Measurements from ENCODE around the gene DUSP10. TPM values are rescaled to one million over a fixed set of nuclear protein-coding genes. Genes with fewer than 3 reads are reported as not detected.

Gene DUSP10
- total RNA-seq, 1 experiment from 2014 or later = 1.7 TPM

DNA sequence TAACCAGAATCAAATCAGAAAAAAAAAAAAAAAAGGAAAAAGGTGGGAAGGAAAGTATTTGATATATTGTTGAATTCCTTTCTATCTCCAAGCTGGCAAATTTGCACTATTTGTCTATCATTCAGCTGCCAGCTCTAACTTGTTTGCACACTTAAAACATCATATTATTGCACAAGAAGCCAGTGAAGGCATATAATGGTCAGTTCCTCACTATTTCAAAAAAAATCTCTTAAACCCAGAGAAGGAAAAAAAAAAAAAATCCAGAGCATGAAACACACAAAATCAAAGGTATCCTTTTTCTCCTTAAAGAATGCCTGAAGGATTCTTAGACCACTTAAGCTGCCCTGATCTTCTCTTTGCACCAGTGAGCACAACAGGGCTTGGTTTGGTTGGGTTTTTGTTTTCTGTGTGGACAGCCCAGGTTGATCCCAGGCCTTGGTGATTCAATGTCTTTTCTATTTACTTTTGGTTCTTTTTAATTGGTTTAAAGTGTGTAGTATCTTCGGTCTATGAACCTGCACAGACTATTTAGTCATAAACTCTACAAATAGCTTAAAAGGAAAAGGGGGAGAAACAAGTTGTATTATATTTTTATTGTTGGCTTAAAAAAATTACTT lies 40.2 kb downstream of the DUSP10 start:
- Histone ChIP-seq H3K36me3 (ENCODE audit: control insufficient read depth in 1 of 2, insufficient read depth in 2 of 2, low read length in 2 of 2) (no peaks in the 10 kb centered on the region), H3K9me2 (ENCODE audit: insufficient read depth) (no peaks in the 10 kb centered on the region), H3K27me3 (ENCODE audit: insufficient read depth, low read length) (no peaks in the 10 kb centered on the region), H3K27ac (ENCODE audit: low read depth, low read length) (no peak overlapping the region), H3K4me2 (ENCODE audit: low read length) (no peak overlapping the region), H2AFZ (ENCODE audit: low read depth, low read length, poor library complexity, severe bottlenecking) (no peak overlapping the region), H3K79me2 (ENCODE audit: insufficient read depth, low read length) (no peaks in the 10 kb centered on the region), H4K20me1 (ENCODE audit: insufficient read depth) (no peaks in the 10 kb centered on the region), H3K4me3 (replicated peaks in 1 of 2; ENCODE audit: low read depth in 1 of 2, low read length in 2 of 2) (no peak overlapping the region), H3K9me3 (ENCODE audit: control insufficient read depth in 1 of 2, insufficient read depth in 1 of 2, low read depth in 1 of 2, low read length in 2 of 2) (no peaks in the 10 kb centered on the region), H3K9ac (ENCODE audit: low read length) (no peak overlapping the region), H3K4me1 (ENCODE audit: control insufficient read depth in 1 of 2, insufficient read depth in 2 of 2, low read length in 2 of 2) (no peaks in the 10 kb centered on the region)
- BruUV-seq (replicated peaks) = no TSS peak
- DNase-seq (ENCODE audit: low read depth, low spot score) (no peak), ATAC-seq (no peak)
- ChIA-PET CTCF (no interaction called here), POLR2A (no interaction called here), RAD21 (ENCODE audit: low non-redundant PET in 1 of 2, low total read pairs in 2 of 2, uncharacterized antibody in 2 of 2, unreplicated experiment in 2 of 2) (no interaction called here)
- TF ChIP-seq, protein P1, sequence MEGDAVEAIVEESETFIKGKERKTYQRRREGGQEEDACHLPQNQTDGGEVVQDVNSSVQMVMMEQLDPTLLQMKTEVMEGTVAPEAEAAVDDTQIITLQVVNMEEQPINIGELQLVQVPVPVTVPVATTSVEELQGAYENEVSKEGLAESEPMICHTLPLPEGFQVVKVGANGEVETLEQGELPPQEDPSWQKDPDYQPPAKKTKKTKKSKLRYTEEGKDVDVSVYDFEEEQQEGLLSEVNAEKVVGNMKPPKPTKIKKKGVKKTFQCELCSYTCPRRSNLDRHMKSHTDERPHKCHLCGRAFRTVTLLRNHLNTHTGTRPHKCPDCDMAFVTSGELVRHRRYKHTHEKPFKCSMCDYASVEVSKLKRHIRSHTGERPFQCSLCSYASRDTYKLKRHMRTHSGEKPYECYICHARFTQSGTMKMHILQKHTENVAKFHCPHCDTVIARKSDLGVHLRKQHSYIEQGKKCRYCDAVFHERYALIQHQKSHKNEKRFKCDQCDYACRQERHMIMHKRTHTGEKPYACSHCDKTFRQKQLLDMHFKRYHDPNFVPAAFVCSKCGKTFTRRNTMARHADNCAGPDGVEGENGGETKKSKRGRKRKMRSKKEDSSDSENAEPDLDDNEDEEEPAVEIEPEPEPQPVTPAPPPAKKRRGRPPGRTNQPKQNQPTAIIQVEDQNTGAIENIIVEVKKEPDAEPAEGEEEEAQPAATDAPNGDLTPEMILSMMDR (IDR thresholded peaks at IDR 0.05 in 2 of 3, conservative IDR thresholded peaks at IDR 0.05 in 1 of 3; ENCODE audit: borderline replicate concordance in 1 of 3, insufficient read depth in 1 of 3, low read depth in 2 of 3, low read length in 2 of 3) = no peak
- TF ChIP-seq FOSL1 (IDR thresholded peaks at IDR 0.05; ENCODE audit: low read depth) (no peak), SP1 (IDR thresholded peaks at IDR 0.05; ENCODE audit: low read depth) (no peak), ZFX (IDR thresholded peaks at IDR 0.05) (no peak), POLR2A (IDR thresholded peaks at IDR 0.05; ENCODE audit: borderline replicate concordance, extremely low read depth, insufficient read depth, insufficient read length) (no peak), POLR2AphosphoS5 (IDR thresholded peaks at IDR 0.05; ENCODE audit: low read depth, low read length) (no peak), EZH2phosphoT487 (IDR thresholded peaks at IDR 0.05; ENCODE audit: borderline replicate concordance) (no peak), EGR1 (IDR thresholded peaks at IDR 0.05; ENCODE audit: low read depth) (no peak)
- TF ChIP-seq, protein P2, sequence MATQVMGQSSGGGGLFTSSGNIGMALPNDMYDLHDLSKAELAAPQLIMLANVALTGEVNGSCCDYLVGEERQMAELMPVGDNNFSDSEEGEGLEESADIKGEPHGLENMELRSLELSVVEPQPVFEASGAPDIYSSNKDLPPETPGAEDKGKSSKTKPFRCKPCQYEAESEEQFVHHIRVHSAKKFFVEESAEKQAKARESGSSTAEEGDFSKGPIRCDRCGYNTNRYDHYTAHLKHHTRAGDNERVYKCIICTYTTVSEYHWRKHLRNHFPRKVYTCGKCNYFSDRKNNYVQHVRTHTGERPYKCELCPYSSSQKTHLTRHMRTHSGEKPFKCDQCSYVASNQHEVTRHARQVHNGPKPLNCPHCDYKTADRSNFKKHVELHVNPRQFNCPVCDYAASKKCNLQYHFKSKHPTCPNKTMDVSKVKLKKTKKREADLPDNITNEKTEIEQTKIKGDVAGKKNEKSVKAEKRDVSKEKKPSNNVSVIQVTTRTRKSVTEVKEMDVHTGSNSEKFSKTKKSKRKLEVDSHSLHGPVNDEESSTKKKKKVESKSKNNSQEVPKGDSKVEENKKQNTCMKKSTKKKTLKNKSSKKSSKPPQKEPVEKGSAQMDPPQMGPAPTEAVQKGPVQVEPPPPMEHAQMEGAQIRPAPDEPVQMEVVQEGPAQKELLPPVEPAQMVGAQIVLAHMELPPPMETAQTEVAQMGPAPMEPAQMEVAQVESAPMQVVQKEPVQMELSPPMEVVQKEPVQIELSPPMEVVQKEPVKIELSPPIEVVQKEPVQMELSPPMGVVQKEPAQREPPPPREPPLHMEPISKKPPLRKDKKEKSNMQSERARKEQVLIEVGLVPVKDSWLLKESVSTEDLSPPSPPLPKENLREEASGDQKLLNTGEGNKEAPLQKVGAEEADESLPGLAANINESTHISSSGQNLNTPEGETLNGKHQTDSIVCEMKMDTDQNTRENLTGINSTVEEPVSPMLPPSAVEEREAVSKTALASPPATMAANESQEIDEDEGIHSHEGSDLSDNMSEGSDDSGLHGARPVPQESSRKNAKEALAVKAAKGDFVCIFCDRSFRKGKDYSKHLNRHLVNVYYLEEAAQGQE (IDR thresholded peaks at IDR 0.05; ENCODE audit: low read depth) = no peak
- TF ChIP-seq, protein P3, sequence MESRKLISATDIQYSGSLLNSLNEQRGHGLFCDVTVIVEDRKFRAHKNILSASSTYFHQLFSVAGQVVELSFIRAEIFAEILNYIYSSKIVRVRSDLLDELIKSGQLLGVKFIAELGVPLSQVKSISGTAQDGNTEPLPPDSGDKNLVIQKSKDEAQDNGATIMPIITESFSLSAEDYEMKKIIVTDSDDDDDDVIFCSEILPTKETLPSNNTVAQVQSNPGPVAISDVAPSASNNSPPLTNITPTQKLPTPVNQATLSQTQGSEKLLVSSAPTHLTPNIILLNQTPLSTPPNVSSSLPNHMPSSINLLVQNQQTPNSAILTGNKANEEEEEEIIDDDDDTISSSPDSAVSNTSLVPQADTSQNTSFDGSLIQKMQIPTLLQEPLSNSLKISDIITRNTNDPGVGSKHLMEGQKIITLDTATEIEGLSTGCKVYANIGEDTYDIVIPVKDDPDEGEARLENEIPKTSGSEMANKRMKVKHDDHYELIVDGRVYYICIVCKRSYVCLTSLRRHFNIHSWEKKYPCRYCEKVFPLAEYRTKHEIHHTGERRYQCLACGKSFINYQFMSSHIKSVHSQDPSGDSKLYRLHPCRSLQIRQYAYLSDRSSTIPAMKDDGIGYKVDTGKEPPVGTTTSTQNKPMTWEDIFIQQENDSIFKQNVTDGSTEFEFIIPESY (IDR thresholded peaks at IDR 0.05; ENCODE audit: extremely low read depth, insufficient replicate concordance, low read length) = no peak
- TF ChIP-seq, protein P4, sequence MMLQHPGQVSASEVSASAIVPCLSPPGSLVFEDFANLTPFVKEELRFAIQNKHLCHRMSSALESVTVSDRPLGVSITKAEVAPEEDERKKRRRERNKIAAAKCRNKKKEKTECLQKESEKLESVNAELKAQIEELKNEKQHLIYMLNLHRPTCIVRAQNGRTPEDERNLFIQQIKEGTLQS (IDR thresholded peaks at IDR 0.05) = no peak
- intact Hi-C loops (cut with micrococcal nuclease) = no loop called here

Data from HCT116 (cell line).